Heart left ventricle (tissue), 16 donors: Measurements from ENCODE around the gene SELENOV. TPM values are rescaled to one million over a fixed set of nuclear protein-coding genes. Genes with fewer than 3 reads are reported as not detected.

Source experiments
- ATAC-seq, 4 donors: fragments of 200-7000 bp; cut with Tn5 transposase; one replicate each; pipeline ENCODE4 v1.9.1; 2020 to 2022; ENCODE audit warnings: moderate library complexity in 4 of 4, mild to moderate bottlenecking in 3 of 4, moderate number of reproducible peaks in 1 of 4
- DNase-seq, 5 donors: peaks; one replicate each; pipeline ENCODE4 v3.0.0-alpha.2; 2020
- H3K27ac ChIP-seq, 12 donors: fragments of 200-600 bp; sonication (generic) in 4 of 12; one replicate each; pipeline versions ENCODE4 v1.5.0 to v1.8.0; 2016 to 2022; ENCODE audit warnings: mild to moderate bottlenecking in 2 of 12
- H3K27me3 ChIP-seq, 9 donors: fragments of 200-600 bp; sonication (generic) in 2 of 9; one replicate each; pipeline versions ENCODE4 v1.5.1 to v1.8.0; 2016 to 2022; ENCODE audit warnings: mild to moderate bottlenecking in 3 of 9
- H3K36me3 ChIP-seq, 9 donors: fragments of 200-600 bp; sonication (generic) in 2 of 9; one replicate each; pipeline versions ENCODE4 v1.5.0 to v1.8.0; 2018 to 2022; ENCODE audit warnings: mild to moderate bottlenecking in 2 of 9
- H3K4me1 ChIP-seq, 12 donors: fragments of 200-600 bp; sonication (generic) in 4 of 12; one replicate each; pipeline versions ENCODE4 v1.5.0 to v1.8.0; 2016 to 2022; ENCODE audit warnings: mild to moderate bottlenecking in 3 of 12
- H3K4me3 ChIP-seq, 12 donors: fragments of 200-600 bp; sonication (generic) in 4 of 12; one replicate each; pipeline versions ENCODE4 v1.5.0 to v1.8.0; 2017 to 2022; ENCODE audit warnings: mild to moderate bottlenecking in 9 of 12, moderate library complexity in 4 of 12
- H3K9me3 ChIP-seq, 12 donors: fragments of 200-600 bp; sonication (generic) in 4 of 12; one replicate each; pipeline versions ENCODE4 v1.5.0 to v1.8.0; 2016 to 2022; ENCODE audit warnings: mild to moderate bottlenecking in 1 of 12
- POLR2A ChIP-seq, 2 donors: fragments of 450-650 bp; IDR thresholded peaks; one replicate each; pipeline ENCODE4 v1.6.1; 2017; ENCODE audit warnings: antibody characterized with exemption in 2 of 2, mild to moderate bottlenecking in 2 of 2, moderate library complexity in 2 of 2
- WGBS, 4 donors: extraction: QIAGEN DNeasy Blood & Tissue Kit in 2 of 4; methylation state at CpG; one replicate each; pipeline versions ENCODE4 v1.1.5 to v1.1.7; 2013 to 2018; 5-methylcytosine and 5-hydroxymethylcytosine counted together
- intact Hi-C, 10 donors: fragments of 100-400 bp; cut with DNase I; formaldehyde crosslinking; loops; one replicate each; pipeline versions ENCODE4 v1.11.1 to v1.14.2; 2022
- polyA plus RNA-seq, 2 donors: library from polyadenylated mRNA; stranded (reverse); fragments of 200-250 nt; gene quantifications; one replicate each; pipeline ENCODE4 v1.2.3, GENCODE V29; 2013
- total RNA-seq, 9 donors: library from RNA; depleted of rRNA in 2 of 9; stranded (reverse); fragments of >200 nt in 2 of 9; fragmentation: NEBNext Ultra II Directional in 3 of 9; extraction: Animal tissue kit (Norgen Biotek cat#: 25700) in 3 of 9; gene quantifications; one replicate each; pipeline versions ENCODE4 v1.1.0 to v1.2.4, GENCODE V29; 2016 to 2023
- TF ChIP-seq, protein P1 (sequence below), 12 donors: fragments of 200-600 bp; sonication (generic) in 4 of 12; IDR thresholded peaks; one replicate each; pipeline versions ENCODE4 v1.5.0 to v1.8.0; 2018 to 2022; ENCODE audit warnings: antibody characterized with exemption in 12 of 12, mild to moderate bottlenecking in 5 of 12
- donor health status: ischemic (EF 13 %, LVEDD 7.1; RV severe dilation, severe dysfunction).
- donor health status: healthy with polysubstance abuse.
- donor health status: DM: no; HTN: yes; CAD: no.
- donor health status: DM: no; HTN: no; CAD: no.
- donor health status: ischemic (EF 25% LVEDD 6.9; RV normal size, moderate dysfunction).
- donor health status: ischemic (EF 25% LVEDD 5.7; RV mildly dilated, moderate dysfunction).
- donor health status: healthy.
- donor health status: DM: yes; HTN: yes; CAD: no.
- donor health status: ischemic (EF 35%, LVEDD 5.7; RV mildly dilated, moderate dysfunction).
- donor health status: nonischemic (EF 11% LVEDD 7.7; RV severe dilation, severe dysfunction).
- donor health status: DM: yes; HTN: yes; CAD: no.
- donor health status: PGD.
- donor health status: ischemic (EF 29% LVEDD 5.4; RV normal size, mild dysfunction).
- donor health status: nonischemic (EF 23%, LVEDD 6.1; RV moderate dilation, normal function).

SELENOV gene
- total and polyA plus RNA-seq, 11 donors = not detected

DNA sequence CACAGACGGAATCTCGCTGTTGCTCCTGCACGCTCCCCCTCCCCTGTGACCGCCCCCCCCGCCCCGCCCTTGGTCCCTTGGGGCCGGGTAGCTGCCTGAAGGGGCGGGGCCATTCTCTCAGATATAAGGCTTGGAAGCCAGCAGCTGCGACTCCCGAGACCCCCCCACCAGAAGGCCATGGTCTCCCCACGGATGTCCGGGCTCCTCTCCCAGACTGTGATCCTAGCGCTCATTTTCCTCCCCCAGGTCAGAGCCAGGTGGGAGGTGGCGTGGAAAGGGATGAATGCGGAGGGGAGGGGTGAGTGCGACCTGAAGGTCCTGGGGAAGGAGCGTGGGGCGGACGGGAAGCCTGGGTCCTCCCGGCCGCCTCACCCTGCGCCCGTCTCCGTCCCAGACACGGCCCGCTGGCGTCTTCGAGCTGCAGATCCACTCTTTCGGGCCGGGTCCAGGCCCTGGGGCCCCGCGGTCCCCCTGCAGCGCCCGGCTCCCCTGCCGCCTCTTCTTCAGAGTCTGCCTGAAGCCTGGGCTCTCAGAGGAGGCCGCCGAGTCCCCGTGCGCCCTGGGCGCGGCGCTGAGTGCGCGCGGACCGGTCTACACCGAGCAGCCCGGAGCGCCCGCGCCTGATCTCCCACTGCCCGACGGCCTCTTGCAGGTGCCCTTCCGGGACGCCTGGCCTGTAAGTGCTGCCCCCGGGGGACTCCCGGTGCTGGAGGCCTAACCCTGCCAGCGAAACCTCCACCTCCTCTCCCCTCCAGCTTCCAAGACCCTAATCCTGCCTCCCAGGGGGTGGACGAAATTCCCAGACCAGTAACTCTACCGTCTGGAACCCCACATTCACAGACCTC is 15.9 kb upstream of the SELENOV start, which contains the start of gene DLL3:
DLL3 (plus strand) TSS at position 150 of the 845 bp plus-strand sequence; CDS start at position 178, 28 bp downstream.
- peaks cover 33 to 75% (median 59%) of the 10 kb centered on the region in 9 donors for H3K27me3 ChIP-seq
- peak in 1 of 4 donors; percentile 9 for ATAC-seq
- WGBS, 4 donors = 1 to 3% (median 2%) methylated on average over 25 to 60 of the region's 60 CpGs
- no peak within 1 kb of the TSS for H3K27ac ChIP-seq
- H3K4me1 ChIP-seq = peaks cover 3 to 27% (median 15%) of the 10 kb centered on the region in 12 donors
- H3K9me3 ChIP-seq = no peaks in the 10 kb centered on the region
- intact Hi-C loops = loop anchor here in 1 of 10 donors (5.0 kb wide), 1 partner anchor 33 kb away; the partner anchor contains the start of gene EID2B
- H3K36me3 ChIP-seq = no peaks in the 10 kb centered on the region
- peak within 1 kb of the TSS in 4 of 12 donors; percentile 8 to 16 (median 12) for H3K4me3 ChIP-seq
- TF ChIP-seq, protein P1, sequence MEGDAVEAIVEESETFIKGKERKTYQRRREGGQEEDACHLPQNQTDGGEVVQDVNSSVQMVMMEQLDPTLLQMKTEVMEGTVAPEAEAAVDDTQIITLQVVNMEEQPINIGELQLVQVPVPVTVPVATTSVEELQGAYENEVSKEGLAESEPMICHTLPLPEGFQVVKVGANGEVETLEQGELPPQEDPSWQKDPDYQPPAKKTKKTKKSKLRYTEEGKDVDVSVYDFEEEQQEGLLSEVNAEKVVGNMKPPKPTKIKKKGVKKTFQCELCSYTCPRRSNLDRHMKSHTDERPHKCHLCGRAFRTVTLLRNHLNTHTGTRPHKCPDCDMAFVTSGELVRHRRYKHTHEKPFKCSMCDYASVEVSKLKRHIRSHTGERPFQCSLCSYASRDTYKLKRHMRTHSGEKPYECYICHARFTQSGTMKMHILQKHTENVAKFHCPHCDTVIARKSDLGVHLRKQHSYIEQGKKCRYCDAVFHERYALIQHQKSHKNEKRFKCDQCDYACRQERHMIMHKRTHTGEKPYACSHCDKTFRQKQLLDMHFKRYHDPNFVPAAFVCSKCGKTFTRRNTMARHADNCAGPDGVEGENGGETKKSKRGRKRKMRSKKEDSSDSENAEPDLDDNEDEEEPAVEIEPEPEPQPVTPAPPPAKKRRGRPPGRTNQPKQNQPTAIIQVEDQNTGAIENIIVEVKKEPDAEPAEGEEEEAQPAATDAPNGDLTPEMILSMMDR (IDR thresholded peaks at IDR 0.05) = no peak
- no peak for TF ChIP-seq POLR2A (IDR thresholded peaks at IDR 0.05)
- no peak for DNase-seq

DNA sequence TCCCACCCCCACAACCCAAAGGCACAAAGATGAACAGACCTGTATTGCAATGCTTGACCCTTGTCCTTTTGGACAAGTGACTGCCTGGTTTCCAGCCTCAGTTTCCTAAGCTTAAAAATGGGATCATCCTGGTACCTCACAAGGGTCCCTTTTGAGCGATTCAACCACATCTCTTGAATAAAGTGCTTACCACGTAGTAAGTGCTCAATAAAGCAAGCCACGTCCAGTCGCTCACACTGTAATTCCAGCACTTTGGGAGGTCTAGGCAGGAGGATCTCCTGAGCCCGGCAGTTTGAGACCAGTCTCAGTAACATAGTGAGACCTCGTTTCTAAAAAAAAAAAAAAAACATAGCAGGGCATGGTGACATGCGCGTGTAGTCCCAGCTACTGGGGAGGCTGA is 15.0 kb upstream of the SELENOV start:
- Histone ChIP-seq H3K27ac (no peak overlapping the region), H3K27me3 (peaks cover 33 to 85% (median 67%) of the 10 kb centered on the region in 9 donors), H3K4me1 (peaks cover 3 to 27% (median 15%) of the 10 kb centered on the region in 12 donors), H3K36me3 (no peaks in the 10 kb centered on the region), H3K4me3 (no peak overlapping the region), H3K9me3 (no peaks in the 10 kb centered on the region)
- ATAC-seq (no peak), DNase-seq (no peak)
- intact Hi-C loops = loop anchor here in 1 of 10 donors (5.0 kb wide), 1 partner anchor 32 kb away; the partner anchor contains the start of gene EID2B
- 72 to 77% (median 75%) methylated on average over 8 of the region's 8 CpGs for WGBS, 4 donors
- no peak for TF ChIP-seq POLR2A (IDR thresholded peaks at IDR 0.05)
- TF ChIP-seq, protein P1 (IDR thresholded peaks at IDR 0.05) = no peak

DNA sequence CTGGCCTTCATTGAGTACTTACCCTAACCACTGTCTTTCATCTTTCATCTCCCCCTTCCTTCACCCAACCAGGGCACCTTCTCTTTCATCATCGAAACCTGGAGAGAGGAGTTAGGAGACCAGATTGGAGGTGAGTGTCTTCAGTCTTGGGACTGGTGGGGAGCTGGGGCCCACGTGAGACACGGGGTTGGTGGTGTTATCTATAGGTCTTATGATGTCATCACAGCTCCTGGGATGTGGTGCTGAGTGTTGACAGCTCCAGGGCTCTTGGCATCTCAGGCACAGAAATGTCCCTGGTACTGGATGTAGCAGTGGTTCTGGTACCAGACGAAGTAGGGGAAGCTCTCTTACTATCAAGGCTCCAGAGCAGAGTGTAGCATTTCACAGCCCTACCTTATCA is 14.4 kb upstream of the SELENOV start:
- H3K4me1 ChIP-seq = peaks cover 3 to 27% (median 15%) of the 10 kb centered on the region in 12 donors
- no peaks in the 10 kb centered on the region for H3K9me3 ChIP-seq
- H3K36me3 ChIP-seq = no peaks in the 10 kb centered on the region
- DNase-seq = no peak
- no peak for TF ChIP-seq POLR2A (IDR thresholded peaks at IDR 0.05)
- TF ChIP-seq, protein P1 (IDR thresholded peaks at IDR 0.05) = no peak
- peaks cover 38 to 91% (median 69%) of the 10 kb centered on the region in 9 donors for H3K27me3 ChIP-seq
- H3K27ac ChIP-seq = no peak overlapping the region
- ATAC-seq = no peak
- no peak overlapping the region for H3K4me3 ChIP-seq
- intact Hi-C loops = no loop called here
- WGBS, 4 donors = 21 to 32% (median 27%) methylated on average over 4 of the region's 4 CpGs

DNA sequence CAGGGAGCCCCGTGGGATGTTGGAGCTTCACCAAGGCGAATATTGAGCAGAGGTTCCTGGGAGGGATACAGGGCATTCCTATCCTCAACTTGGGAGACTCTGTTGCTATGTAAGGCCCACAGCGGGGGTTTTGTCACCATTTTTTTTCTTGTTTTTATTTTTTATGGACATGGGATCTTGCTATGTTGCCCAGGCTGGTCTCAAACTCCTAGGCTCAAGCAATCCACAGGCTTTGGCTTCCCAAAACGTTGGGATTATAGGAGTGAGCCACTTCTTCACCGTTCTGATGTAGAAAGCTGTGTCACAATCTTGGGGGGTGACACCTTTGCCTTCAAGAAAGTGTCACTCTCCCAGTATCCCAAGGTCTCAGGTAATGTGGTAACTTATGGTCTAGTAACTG is 13.6 kb upstream of the SELENOV start:
- Histone ChIP-seq H3K9me3 (no peaks in the 10 kb centered on the region), H3K4me3 (no peak overlapping the region), H3K4me1 (peaks cover 3 to 27% (median 15%) of the 10 kb centered on the region in 12 donors), H3K27ac (no peak overlapping the region), H3K27me3 (peaks cover 44 to 97% (median 74%) of the 10 kb centered on the region in 9 donors), H3K36me3 (no peaks in the 10 kb centered on the region)
- no peak for TF ChIP-seq POLR2A (IDR thresholded peaks at IDR 0.05)
- TF ChIP-seq, protein P1 (IDR thresholded peaks at IDR 0.05) = no peak
- ATAC-seq (no peak), DNase-seq (no peak)
- intact Hi-C loops = no loop called here
- 77 to 86% (median 79%) methylated on average over 5 of the region's 5 CpGs for WGBS, 4 donors
